Smooth muscle cell of the brain vasculature (primary cell): ENCODE data around the gene RAB11FIP4.
A peak's percentile ranks its signal among the peaks of the same experiment; 100 is the strongest.
"Not testable (repeated sequence)": the region's sequence is repeated elsewhere in the genome, so short reads cannot be mapped to it uniquely, and the experiment has no call there.

Source experiments
- DNase-seq: peaks from one replicate; pipeline ENCODE4 v3.0.0-alpha.2; 2012; ENCODE audit warnings: low read depth, low spot score

RAB11FIP4 gene, protein sequence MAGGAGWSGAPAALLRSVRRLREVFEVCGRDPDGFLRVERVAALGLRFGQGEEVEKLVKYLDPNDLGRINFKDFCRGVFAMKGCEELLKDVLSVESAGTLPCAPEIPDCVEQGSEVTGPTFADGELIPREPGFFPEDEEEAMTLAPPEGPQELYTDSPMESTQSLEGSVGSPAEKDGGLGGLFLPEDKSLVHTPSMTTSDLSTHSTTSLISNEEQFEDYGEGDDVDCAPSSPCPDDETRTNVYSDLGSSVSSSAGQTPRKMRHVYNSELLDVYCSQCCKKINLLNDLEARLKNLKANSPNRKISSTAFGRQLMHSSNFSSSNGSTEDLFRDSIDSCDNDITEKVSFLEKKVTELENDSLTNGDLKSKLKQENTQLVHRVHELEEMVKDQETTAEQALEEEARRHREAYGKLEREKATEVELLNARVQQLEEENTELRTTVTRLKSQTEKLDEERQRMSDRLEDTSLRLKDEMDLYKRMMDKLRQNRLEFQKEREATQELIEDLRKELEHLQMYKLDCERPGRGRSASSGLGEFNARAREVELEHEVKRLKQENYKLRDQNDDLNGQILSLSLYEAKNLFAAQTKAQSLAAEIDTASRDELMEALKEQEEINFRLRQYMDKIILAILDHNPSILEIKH

DNA sequence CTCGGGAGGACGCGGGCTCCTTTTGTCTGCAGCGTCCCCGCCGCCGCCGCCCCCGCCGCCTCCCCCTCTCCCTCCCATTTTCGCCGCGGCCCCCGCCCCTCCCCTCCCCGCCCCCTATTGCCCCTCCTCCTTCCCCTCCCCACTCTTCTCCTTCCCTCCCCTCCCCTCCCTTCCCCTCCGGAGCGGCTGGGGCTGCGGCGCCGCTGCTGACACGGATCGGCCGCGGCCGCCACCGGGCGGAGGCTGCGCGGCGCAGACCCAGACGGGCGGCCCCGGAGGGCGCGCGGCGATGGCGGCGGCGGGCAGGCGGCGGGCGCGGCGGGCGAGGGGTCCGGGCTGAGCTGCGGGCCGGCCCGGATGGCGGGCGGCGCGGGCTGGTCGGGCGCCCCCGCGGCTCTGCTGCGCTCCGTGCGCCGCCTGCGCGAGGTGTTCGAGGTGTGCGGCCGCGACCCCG lies at the start of gene RAB11FIP4:
Gene RAB11FIP4, plus strand, starts transcription at position 180 of the 454 bp plus-strand sequence. Its CDS starts 178 bp downstream, at position 358.
- no peak for DNase-seq

DNA sequence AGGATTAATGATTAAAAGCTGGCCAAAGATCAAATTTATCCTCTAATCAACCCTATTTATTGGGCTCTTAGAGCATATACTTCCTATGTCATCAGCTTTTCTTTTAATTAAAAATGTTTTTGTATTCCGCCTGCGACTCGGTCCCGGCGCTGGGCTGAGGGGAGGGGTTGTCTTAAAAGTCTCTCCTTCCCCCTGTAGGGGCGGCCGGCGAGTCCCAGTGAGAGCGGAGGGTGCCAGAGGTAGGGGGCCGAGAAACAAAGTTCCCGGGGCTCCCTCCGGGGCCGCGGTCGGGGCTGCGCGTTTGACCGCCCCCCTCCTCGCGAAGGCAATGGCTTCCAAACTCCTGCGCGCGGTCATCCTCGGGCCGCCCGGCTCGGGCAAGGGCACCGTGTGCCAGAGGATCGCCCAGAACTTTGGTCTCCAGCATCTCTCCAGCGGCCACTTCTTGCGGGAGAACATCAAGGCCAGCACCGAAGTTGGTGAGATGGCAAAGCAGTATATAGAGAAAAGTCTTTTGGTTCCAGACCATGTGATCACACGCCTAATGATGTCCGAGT lies 46.2 kb upstream of the RAB11FIP4 start:
- DNase-seq, result not testable (repeated sequence)

DNA sequence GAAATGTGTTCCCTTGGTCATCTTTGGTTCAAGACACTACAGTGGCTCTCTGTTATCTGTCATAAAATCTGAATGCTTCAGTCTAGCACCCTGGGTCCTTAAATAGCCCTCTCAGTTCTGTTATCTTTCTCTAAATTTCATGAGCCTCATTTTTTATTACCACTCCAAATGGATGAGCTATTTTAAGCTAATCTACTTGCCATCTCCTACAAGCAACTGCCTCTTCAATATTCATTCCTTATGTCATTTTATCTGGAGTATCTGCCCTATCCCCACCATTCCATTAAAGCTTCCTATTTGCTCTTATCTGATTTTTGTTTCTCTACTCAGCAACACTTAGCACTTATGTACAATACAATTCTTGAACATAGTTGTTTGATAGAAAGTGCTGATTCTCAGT lies 42.0 kb upstream of the RAB11FIP4 start:
- DNase-seq, result no peak

DNA sequence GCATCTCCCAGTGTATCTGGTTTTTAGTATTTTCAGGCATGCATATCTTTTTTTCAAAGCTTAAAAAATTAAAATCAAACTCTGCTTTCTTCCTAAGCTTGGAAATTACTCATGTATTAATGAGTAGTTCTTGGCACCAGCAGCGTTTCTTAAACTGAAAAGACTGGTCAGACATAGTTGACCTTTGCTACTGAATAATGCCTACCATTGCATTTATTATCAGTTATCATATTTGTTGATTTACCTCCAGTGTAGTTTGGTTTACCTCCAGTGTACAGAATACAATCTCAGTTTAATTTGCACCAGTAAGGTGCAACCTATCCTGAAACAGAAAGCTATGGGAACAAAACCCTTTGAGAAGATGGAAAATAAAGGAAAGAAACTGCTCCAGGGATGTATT lies 35.5 kb upstream of the RAB11FIP4 start:
- no peak for DNase-seq

DNA sequence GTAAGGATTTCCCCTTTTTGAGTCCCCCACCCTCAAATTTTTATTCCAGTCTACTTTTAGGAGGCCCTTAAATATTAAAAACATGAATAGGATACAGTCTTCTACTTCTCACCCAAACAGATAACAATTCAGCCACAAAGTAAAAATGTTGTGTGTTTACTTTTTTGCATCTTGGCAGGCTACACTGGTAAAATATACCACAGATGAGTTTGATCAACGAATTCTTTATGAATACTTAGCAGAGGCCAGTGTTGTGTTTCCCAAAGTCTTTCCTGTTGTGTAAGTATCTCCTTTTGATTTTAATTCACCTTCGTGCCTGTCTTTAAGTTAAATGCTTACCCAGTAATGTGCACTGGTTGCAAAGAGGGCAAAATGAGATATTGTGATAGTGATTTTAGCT lies 34.4 kb upstream of the RAB11FIP4 start:
- no peak for DNase-seq

DNA sequence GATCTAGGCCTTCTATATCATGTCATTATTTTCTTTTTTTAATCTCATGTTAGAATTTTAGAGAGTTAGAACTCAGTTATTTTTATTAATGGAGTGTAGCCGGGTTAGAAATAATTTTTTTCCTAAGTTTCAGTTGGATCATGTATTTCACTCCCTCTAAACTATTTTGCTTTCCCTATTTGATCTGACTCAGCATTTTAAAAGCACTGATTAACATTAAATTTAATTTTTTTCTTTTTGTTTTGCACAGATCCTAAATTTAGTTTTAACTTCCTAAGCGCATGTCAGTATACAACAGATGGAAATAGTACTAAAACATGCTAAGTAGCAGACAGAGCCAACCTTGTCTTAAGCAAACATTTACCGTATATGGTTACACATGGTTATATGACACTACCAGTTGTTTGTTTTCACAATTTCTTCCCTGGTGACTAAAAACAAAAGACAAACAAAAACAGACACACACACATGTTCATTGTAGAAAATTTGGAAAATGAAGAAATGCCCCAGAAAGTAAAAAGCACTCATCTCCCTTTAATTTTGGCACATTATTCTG lies 33.6 kb upstream of the RAB11FIP4 start:
- no peak for DNase-seq

DNA sequence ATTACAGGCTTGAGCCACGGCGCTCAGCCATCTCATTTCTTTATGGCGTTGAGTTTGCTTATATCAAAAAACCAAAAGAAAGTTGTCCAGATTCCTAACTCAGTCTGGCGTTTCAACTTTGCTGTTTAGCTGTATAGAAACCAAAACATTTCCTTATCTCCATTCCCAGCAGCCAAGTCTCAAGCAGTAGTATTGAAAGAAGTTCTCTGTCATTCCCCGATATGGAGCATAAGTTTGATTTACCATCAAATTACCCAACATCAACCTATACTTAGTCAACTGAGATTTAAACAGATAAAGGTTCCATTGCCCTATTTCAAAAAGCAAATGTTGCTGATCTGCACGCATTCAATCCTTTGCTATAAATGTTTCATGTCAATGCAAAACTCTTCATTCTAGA lies 27.5 kb upstream of the RAB11FIP4 start:
- no peak for DNase-seq

DNA sequence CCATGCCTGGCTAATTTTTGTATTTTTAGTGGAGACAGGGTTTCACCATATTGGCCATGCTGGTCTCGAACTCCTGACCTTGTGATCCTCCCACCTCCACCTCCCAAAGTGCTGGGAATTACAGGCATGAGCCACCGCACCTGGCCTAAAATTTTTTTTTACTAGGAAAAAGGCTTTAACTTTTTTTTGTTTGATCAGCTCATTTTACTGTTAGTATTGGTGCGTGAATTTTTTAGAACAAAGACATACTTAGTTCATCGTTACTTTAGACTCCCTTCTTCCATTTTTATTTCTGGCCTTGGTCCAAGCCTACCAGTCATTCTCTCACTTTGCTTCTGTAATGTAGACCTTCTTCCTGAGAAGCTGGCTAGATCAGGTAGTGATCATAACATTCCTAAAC lies 25.4 kb upstream of the RAB11FIP4 start:
- DNase-seq, result no peak

DNA sequence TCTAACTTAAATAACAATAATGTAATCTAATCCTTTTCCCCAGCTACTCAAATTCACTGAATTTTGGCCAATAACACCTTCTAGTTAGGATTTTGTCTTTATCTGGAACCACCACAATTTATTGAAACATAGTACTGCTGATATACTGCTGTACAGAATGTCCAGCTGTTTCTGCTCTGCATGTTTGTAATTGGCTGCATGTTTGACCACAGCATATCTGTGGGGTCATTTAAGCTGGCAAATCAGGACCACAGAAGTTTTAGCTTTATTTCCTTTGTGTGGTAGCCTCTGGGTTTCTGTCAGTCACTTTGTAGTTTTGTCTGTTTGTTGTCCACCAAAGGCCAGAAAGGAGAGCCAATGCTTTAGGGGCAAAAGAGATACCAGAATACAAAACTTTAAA lies 22.2 kb upstream of the RAB11FIP4 start:
- DNase-seq, result no peak

DNA sequence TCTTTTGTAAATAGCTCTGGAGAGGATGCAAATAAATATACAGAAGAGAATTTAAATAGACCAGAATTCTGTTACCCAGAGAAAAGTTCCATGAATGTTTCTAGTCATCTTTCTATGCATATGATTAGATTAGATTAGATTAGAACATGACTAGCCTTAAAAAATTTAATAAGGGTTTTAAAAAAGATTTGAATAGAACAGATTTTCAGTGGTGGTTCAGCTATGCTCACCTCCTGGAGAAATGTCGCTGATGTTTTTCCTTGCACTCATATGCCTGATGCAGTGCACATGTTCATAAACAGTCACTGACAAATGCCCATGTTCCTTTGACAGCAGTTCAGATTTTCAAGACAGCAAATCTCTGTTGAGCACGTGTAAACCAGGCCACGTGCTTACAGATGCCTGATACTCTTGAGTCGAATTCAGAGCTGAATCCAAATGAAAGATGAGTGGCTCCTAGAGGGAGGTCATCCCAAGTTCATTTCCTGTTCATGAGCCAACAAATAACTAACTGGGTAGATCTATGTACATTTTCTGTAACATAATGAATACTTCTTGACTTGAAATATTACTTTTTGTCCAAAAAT lies 19.9 kb upstream of the RAB11FIP4 start:
- peak; percentile 36 for DNase-seq

DNA sequence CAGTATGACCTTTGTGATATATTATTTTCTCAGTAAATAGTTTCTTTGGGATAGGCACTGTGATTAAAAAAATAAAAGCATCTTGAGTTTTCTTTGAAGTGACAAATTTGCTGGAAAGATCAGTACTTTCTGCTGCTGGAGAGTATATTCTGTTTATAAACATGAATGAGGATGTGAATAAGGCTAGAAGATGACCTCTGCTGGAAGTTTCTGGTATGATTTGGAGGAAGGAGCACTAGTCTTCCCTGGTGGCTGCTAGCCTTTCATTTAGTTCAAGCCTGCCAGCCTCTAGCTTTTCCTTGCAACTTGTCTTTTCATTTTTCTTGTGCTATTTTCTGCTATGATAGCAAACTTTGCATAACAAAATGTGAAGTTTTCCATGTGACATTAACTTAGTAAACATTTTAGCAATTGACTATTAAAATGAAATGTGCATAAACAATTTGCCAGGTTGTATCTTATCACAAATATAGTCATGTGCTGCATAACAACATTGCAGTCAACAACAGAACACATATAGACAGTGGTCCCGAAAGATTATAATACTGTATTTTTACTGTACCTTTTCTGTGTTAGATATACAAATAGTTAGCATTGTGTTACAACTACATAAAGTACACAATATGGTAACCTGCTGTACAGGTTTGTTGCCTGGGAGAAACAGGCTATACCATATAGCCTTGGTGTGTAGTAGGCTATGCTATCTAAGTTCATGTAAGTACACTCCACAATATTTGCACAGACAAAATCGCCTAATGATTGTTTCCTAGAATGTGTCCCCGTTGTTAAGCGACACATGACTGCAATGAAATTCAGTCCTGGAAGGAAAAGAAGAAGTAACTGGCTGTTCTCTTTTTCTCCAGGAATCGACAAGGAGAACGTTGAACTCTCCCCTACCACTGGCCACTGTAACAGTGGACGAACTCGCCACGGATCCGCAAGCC lies 18.1 kb upstream of the RAB11FIP4 start:
- DNase-seq, result peak; percentile 31

DNA sequence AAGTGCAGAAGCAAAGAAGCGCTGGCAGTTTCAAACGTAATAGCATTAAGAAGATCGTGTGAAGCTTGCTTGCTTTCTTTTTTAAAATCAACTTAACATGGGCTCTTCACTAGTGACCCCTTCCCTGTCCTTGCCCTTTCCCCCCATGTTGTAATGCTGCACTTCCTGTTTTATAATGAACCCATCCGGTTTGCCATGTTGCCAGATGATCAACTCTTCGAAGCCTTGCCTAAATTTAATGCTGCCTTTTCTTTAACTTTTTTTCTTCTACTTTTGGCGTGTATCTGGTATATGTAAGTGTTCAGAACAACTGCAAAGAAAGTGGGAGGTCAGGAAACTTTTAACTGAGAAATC lies 17.4 kb upstream of the RAB11FIP4 start:
- DNase-seq, result no peak

DNA sequence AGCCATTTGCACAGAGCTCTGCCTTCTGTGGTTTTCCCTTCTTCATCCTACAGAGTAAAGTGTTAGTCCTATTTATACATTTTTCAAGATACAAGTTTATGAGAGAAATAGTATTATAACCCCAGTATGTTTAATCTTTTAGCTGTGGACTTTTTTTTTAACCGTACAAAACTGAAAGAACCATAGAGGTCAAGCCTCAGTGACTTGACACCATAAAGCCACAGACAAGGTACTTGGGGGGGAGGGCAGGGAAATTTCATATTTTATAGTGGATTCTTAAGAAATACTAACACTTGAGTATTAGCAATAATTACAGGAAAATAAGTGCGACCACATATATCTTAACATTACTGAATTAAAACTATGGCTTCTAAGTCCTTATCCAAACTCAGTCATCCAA lies 17.0 kb upstream of the RAB11FIP4 start:
- DNase-seq, result no peak

DNA sequence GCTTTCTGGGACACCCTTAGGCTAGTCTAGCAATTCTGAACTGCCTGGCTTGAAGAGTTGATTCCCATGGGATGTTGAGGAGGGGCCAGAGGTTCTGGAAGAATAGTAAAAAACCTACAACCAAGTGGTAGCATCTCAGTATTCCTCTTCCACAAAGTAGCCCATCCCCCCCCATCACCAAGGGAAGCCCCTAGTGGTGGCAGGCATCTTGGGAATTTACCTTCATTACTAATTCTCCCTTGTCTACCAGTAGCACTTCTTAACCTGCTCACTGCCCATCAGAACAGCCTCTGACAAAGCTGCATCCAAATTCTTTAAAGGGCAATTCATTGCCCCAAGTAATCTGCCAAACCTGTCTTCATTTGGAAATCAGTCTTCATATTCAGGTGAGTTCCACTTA lies 12.8 kb upstream of the RAB11FIP4 start:
- DNase-seq, result no peak

DNA sequence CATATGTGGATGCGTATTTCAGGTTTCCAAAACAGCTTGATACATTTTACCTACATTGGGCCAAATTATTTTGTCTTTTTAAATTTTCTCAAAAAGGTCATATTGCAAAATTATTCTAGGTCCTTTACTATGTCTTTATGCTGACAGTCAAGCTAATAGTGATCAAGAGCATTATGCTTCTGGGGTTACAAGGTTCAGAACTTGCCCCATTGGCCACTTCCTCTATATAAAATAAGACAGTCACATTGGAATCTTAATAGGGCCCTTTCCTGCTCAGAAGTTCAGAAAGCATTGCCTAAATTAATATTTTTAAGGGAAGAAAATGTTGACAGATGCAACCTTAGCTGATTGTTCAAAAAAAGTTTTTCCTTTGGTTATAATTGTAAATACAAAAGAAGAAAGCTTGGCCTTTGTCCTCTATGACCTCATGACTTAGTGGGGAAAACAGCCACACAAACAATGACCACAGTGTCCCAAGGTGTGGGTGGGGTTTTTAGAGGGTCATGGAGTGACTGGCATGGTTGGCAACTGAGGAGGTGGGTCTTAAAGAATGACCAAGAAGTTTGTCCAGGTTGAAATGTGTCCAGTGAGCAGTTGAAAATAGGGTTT lies 11.8 kb upstream of the RAB11FIP4 start:
- DNase-seq, result no peak

DNA sequence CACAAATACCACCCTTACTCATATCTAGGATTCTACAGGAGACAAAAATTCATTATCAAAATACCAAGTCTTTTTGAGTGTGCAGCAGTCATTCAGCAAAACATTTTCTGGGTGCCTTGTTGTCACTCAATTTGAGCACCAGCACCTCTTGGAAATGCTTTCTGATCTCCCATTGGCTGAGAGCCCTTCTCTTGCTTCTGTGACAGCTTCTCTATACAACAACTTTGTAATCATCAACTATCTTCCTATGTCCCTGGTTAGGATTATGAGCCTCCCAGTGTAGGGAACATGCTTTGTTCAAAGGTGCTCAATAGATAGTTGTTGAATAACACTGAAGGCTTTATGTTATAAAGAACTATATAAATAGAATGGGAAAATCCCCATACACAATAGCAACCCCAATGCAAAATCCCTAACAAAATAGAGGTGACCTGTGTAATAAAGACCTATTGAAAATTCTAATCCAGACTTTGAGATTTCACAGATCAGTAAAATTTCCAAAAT lies 10.3 kb upstream of the RAB11FIP4 start:
- DNase-seq, result no peak

DNA sequence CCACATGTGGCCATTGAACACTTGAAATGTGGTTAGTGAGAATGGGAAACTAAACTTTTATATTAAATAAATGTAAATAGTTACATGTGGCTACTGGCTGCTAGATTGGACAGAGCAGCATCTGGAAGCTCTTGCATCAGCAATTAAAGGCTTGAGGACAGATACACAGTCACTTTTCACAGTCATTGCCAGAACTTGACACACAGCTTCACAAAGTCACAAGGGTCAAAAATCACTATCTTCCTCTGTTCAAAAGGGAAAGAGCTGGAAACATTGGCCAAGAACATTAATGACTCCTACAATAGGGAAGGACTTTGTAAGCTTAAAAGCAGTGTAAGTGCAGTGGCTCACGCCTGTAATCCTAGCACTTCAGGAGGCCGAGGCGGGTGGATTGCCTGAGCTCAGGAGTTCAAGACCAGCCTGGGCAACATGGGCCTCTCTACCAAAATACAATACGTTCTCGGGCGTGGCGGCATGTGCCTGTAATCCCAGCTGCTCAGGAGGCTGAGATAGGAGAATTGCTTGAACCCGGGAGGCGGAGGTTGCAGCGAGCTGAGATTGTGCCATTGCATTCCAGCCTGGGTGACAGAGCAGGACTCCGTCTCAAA lies 8.7 kb upstream of the RAB11FIP4 start:
- DNase-seq, result not testable (repeated sequence)

DNA sequence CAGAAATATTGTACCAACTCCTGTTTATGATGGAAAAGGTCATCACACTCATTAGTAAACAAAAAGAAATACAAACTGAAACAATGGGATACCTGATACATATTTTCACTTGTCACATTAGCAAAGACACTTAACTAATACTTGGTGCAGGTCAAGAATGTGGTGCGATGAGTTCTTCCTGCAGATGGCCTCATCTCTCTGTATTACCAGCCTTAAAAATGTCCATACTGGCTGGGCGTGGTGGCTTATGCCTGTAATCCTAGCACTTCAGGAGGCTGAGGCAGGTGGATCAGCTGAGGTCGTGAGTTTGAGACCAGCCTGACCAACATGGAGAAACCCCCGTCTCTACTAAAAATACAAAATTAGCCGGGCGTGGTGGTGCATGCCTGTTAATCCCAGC lies 8.0 kb upstream of the RAB11FIP4 start:
- DNase-seq, result not testable (repeated sequence)

DNA sequence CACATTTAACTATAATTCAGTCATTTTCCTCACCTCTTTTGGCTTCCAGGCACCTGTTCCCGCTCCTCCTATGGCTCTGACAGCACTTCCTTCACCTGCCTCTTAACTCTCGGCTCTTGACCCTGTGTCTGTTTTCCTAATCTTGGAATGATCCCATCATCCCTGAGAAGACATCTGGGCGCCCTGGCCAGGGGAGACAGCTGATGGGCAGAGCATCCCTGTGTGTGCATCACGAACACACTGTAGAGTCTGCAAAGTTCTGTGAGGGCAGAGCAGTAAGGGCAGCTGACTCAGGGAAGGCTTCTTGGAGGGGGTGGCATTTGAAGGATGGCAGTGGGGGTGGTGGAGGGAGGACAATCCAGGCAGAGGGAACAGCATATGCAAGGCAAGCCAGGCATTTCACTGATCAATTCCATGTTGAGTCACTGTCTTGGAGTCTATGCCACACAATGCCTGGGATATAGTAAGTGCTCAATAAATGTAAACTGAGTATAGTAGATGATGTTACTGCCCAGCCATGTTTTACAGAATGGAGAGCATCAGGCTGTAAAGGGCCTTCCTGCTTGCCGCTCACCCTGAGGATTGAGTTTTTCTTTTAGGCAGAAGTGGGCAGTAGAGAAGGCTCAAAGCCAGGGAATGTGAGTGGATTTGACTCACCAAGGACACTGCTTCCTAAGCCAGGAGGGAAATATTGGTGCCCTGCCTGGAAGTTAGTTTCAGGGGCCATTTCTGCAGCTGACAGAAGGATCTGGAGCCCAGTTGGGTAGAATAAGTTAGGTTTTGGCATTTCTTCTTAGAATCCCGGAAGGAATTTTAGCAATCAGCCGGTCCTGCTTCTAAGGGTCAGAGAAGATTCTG lies 5.8 kb upstream of the RAB11FIP4 start:
- no peak for DNase-seq
